Activated CD4-positive, alpha-beta T cell treated with anti-CD3 and anti-CD28 coated beads, Interleukin-2, amount 50 U/mL, for 1 hour (primary cell): Measurements from ENCODE around the gene GATB.
"Not testable (repeated sequence)": the region's sequence is repeated elsewhere in the genome, so short reads cannot be mapped to it uniquely, and the experiment has no call there.

Source experiments
- DNase-seq: peaks from one replicate; pipeline ENCODE4 v3.0.0-alpha.2; 2020

The GATB gene

GRCh38 chr4:151784706-151785105 is 23.9 kb upstream of the GATB start:
- no peak for DNase-seq

- DNase-seq = no peak
Observed at GRCh38 chr4:151783867-151784266, 23.1 kb upstream of the GATB start.

GRCh38 chr4:151782296-151782695 is 21.5 kb upstream of the GATB start:
- DNase-seq = no peak

GRCh38 chr4:151781026-151781425 is 20.2 kb upstream of the GATB start:
- DNase-seq = no peak

- DNase-seq = no peak
Observed at GRCh38 chr4:151777471-151777870, 16.7 kb upstream of the GATB start.

- no peak for DNase-seq
Observed at GRCh38 chr4:151774324-151774723, 13.5 kb upstream of the GATB start.

- DNase-seq = no peak
Observed at GRCh38 chr4:151772274-151772673, 11.5 kb upstream of the GATB start.

- no peak for DNase-seq
Observed at GRCh38 chr4:151771664-151772063, 10.9 kb upstream of the GATB start.

GRCh38 chr4:151770154-151770553 is 9.3 kb upstream of the GATB start:
- DNase-seq = no peak

- DNase-seq = no peak
Observed at GRCh38 chr4:151768835-151769234, 8.0 kb upstream of the GATB start.

- DNase-seq = no peak
Observed at GRCh38 chr4:151766691-151767090, 5.9 kb upstream of the GATB start.

- no peak for DNase-seq
Observed at GRCh38 chr4:151760002-151760401, 805 bp downstream of the GATB start.

GRCh38 chr4:151753056-151753455 is 7.8 kb downstream of the GATB start:
- no peak for DNase-seq

- DNase-seq = no peak
Observed at GRCh38 chr4:151750156-151750555, 10.7 kb downstream of the GATB start.

- no peak for DNase-seq
Observed at GRCh38 chr4:151745481-151746231, 15.2 kb downstream of the GATB start.

GRCh38 chr4:151744614-151745013 is 16.2 kb downstream of the GATB start:
- no peak for DNase-seq

GRCh38 chr4:151743894-151744293 is 16.9 kb downstream of the GATB start:
- DNase-seq = no peak

- DNase-seq = no peak
Observed at GRCh38 chr4:151743128-151743854, 17.5 kb downstream of the GATB start.

GRCh38 chr4:151738720-151739517 is 21.9 kb downstream of the GATB start:
- DNase-seq = no peak

- DNase-seq = not testable (repeated sequence)
Observed at GRCh38 chr4:151736852-151737251, 24.0 kb downstream of the GATB start.

- DNase-seq = no peak
Observed at GRCh38 chr4:151736361-151736760, 24.4 kb downstream of the GATB start.

- DNase-seq = not testable (repeated sequence)
Observed at GRCh38 chr4:151731670-151732069, 29.1 kb downstream of the GATB start.

GRCh38 chr4:151729731-151730559 is 30.9 kb downstream of the GATB start:
- no peak for DNase-seq
